Measurements from ENCODE around the gene YDJC.

The YDJC gene

DNA sequence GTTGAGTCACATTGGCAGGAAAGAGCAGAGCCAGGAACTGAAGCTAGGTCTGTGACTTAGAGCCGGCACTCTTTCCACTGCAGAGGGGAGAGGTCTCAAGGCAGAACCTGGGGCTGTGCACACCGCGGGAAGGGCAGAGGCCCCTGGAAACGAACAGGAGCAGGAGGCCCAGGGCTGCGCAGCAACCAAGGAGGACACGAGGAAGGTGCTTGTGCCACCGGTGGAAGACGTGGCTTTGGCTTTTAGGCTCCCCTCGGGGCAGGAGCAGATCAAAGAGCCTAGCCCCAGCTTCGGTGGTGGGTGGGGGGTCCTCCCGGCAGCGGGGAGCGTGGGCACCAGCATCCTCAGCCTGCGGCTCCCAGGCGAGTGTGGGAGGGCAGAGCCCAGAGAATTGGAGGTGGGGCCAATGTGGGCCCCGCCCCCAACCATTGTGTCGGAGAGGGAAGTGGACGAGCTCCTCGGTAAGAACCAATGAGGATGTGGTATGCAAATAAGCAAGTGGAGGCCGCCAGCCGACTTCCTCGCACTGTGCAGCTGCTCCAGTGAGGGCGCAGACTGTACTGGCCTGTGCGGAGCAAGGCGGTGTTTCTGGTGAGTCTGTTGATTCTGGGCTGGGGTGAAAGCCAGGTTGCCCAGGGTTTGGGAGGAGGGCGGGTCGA lies 2.5 kb upstream of the YDJC start, which contains the start of gene CCDC116:
Gene CCDC116 (plus strand): TSS at position 524 of the 659 bp plus-strand sequence. CDS start 422 bp downstream, outside the sequence.
- no peak for DNase-seq (ENCODE audit: low spot score)
- no peak within 1 kb of the TSS for H3K27ac ChIP-seq
- ChIA-PET CTCF (no interaction called here), POLR2A (ENCODE audit: low non-redundant PET) (no interaction called here)
- TF ChIP-seq CTCF (conservative IDR thresholded peaks at IDR 0.05; ENCODE audit: low read depth): no peak

DNA sequence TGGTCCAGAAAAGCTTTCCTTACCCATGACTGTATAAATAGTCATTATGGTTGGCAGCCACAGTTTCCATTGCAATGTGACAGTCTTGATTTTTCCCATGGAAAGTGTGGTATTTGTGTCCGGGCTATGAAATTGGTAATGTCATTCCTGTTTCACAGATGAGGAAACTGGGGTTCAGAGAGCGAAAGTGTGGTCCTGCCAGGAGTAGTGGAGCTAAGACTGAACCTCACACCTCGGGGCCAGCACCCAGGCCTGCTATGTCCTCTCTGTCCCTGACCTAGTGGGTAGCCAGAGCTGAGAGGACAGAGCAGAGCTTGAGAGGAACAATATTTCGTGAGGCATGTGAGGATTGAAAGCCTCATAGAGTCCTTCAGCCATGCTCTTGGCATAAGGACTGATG lies 1.2 kb upstream of the YDJC start:
- H3K27ac ChIP-seq: no peak overlapping the region
- ChIA-PET POLR2A (ENCODE audit: low non-redundant PET) (interaction anchor here (0.7 to 1.4 kb wide), 2 partner anchors 11 to 58 kb away, joined by 4 to 9 read pairs; partner anchors contain the start of gene SDF2L1), CTCF (no interaction called here)
- no peak for TF ChIP-seq CTCF (conservative IDR thresholded peaks at IDR 0.05; ENCODE audit: low read depth)
- no peak for DNase-seq (ENCODE audit: low spot score)

DNA sequence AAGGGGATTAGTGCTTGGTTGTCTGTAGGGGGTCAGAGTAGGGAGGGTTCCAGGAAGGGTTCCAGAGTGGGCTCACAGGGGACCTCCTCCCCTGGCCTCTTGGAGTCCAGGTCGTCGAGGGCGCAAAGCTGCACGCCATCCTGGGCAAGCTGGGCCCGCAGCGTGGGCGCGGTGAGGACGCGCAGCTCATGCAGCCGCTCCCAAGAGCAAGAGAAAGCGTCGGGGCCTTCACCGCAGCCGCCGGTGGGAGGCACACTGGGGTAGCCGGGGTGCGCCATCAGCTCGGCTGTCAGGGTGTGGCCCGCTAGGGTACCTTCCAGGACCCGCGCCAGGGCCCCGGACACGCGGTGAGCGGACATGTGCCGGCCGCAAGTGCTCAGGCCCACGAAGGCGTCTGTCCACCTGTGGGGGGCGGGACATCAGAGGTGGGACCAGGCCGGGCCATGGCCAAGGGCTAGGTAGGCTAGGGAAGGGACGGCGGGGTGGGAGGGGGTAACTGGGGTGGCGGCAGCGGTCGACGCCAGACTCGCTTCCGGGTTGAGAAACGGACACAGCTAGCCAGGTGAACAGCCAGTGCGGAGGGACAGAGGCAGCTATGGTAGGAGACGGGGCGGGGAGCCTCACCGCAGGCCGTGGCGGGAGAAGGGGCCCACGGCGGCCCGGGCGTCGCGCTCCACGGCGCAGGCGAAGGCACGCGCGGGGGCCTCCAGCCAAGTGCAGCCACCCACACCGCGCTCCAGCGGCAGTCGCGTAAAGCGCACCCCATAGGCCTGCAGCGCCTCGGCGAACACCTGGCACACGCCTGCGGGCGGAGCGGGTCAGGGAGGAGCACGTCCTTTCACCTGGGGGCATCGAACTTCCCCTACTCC lies 1.2 kb downstream of the YDJC start:
- ChIA-PET CTCF (interaction anchor here (0.6 to 1.5 kb wide), 2 partner anchors 12 to 16 kb away, joined by 3 to 6 read pairs; no protein-coding TSS in a partner anchor), POLR2A (ENCODE audit: low non-redundant PET) (interaction anchor here (0.7 to 1.2 kb wide), 2 partner anchors 13 to 14 kb away, joined by 5 to 6 read pairs; no protein-coding TSS in a partner anchor)
- DNase-seq (ENCODE audit: low spot score): no peak
- peak overlapping the region; percentile 84 for H3K27ac ChIP-seq
- no peak for TF ChIP-seq CTCF (conservative IDR thresholded peaks at IDR 0.05; ENCODE audit: low read depth)

- ChIA-PET POLR2A (ENCODE audit: low non-redundant PET) (no interaction called here), CTCF (interaction anchor here (0.6 kb wide), 1 partner anchor 60 kb away, joined by 5 read pairs; no protein-coding TSS in a partner anchor)
- no peak for DNase-seq (ENCODE audit: low spot score)
- TF ChIP-seq CTCF (conservative IDR thresholded peaks at IDR 0.05; ENCODE audit: low read depth): no peak
- peak overlapping the region; percentile 84 for H3K27ac ChIP-seq
Observed at GRCh38 chr22:21626735-21627469, 2.9 kb downstream of the YDJC start.

DNA sequence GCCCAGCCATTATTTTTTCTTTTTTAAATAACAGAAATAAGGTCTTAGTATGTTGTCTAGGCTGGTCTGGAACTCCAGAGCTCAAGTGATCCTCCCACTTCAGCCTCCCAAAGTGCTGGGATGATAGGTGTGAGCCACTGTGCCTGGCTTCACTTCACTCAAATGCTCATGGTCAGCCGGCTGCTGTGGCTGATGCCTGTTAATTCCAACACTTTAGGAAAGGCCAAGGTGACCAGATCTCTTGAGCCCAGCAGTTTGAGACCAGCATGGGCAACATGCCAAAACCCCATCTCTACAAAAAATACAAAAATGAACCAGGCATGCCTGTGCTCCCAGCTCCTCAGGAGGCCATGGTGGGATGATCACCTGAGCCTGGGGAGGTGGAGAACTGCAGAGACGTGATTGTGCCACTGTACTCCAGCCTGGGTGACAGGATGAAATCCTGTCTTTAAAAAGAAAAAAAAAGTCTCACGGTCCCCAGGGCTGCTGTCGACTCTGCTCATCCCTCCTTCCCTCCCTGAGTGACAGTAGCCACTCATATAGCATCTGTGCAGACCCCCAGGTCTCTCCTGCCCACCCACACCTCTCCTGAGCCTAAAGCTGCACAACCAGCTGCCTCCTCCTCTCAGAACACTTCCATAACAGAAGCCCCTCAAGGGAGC lies 3.6 kb downstream of the YDJC start:
- ChIA-PET POLR2A (ENCODE audit: low non-redundant PET) (interaction anchor here (0.6 kb wide), 1 partner anchor 10 kb away, joined by 3 read pairs; no protein-coding TSS in a partner anchor), CTCF (no interaction called here)
- H3K27ac ChIP-seq: peak overlapping the region; percentile 84
- TF ChIP-seq CTCF (conservative IDR thresholded peaks at IDR 0.05; ENCODE audit: low read depth): no peak
- no peak for DNase-seq (ENCODE audit: low spot score)
